Stomach (tissue), 4 donors: ENCODE measurements around the gene PELO.

Experiments
- EP300 ChIP-seq: sonication (generic); formaldehyde crosslinking; IDR thresholded peaks from one replicate; pipeline ENCODE4 v1.6.1; 2017; ENCODE audit warnings: antibody characterized with exemption
- POLR2A ChIP-seq, 4 donors: fragments of 450-650 bp; IDR thresholded peaks; one replicate each; pipeline ENCODE4 v1.6.1; 2016; ENCODE audit warnings: antibody characterized with exemption in 4 of 4, control low read depth in 2 of 4, mild to moderate bottlenecking in 1 of 4, moderate library complexity in 1 of 4
- POLR2AphosphoS5 ChIP-seq, 3 donors: sonication (generic); formaldehyde crosslinking; IDR thresholded peaks; one replicate each; pipeline ENCODE4 v1.6.1; 2016; ENCODE audit warnings: antibody characterized with exemption in 3 of 3
- TF ChIP-seq, protein P1 (sequence below), 7 experiments: fragments of 450-650 bp in 4 of 7; fragments of 200-600 bp in 3 of 7; sonication (generic) in 3 of 7; IDR thresholded peaks; one replicate each; pipeline ENCODE4 v1.5.1; 2016 to 2019; ENCODE audit warnings: antibody characterized with exemption in 7 of 7, control low read depth in 2 of 7, mild to moderate bottlenecking in 1 of 7

DNA sequence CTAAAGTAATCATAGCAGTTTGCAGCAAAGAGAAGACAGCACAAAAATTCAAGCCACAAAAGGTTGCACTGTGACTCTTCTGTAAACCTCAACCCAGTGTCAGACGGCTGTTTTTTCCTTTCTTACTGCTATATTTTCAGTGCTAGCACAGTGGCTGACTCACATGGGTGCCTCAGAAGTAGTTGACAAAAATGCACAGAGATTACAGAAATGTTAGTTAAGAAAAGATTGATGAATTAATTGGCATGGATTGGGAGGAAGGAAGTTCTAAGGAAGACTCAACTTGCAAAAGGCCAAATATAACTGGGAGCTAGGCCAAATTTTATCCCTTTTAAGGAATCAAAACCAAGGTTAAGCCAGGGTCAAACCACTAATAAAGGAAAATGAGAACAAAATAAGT lies 43.7 kb upstream of the PELO start:
- TF ChIP-seq, protein P1, sequence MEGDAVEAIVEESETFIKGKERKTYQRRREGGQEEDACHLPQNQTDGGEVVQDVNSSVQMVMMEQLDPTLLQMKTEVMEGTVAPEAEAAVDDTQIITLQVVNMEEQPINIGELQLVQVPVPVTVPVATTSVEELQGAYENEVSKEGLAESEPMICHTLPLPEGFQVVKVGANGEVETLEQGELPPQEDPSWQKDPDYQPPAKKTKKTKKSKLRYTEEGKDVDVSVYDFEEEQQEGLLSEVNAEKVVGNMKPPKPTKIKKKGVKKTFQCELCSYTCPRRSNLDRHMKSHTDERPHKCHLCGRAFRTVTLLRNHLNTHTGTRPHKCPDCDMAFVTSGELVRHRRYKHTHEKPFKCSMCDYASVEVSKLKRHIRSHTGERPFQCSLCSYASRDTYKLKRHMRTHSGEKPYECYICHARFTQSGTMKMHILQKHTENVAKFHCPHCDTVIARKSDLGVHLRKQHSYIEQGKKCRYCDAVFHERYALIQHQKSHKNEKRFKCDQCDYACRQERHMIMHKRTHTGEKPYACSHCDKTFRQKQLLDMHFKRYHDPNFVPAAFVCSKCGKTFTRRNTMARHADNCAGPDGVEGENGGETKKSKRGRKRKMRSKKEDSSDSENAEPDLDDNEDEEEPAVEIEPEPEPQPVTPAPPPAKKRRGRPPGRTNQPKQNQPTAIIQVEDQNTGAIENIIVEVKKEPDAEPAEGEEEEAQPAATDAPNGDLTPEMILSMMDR (IDR thresholded peaks at IDR 0.05) = no peak
- TF ChIP-seq POLR2AphosphoS5 (IDR thresholded peaks at IDR 0.05) (no peak), POLR2A (IDR thresholded peaks at IDR 0.05) (no peak), EP300 (no peak)
